HFFc6 (cell line): ENCODE data around the gene PPID. TPM values are rescaled to one million over a fixed set of nuclear protein-coding genes. Genes with fewer than 3 reads are reported as not detected.
"Not testable (repeated sequence)": the region's sequence is repeated elsewhere in the genome, so short reads cannot be mapped to it uniquely, and the experiment has no call there.

ENCODE experiments used
- DNase-seq: peaks from one replicate; pipeline ENCODE4 v3.0.0-alpha.2; 2018
- H3K27ac Mint-ChIP-seq: 2 replicates; pipeline ENCODE4 v1.8.0; 2020; ENCODE audit warnings: mild to moderate bottlenecking, mixed read lengths
- H3K27me3 Mint-ChIP-seq: 2 replicates; pipeline ENCODE4 v1.8.0; 2021; ENCODE audit warnings: mild to moderate bottlenecking, moderate library complexity, mixed read lengths; ENCODE audit not compliant: insufficient read depth
- H3K36me3 Mint-ChIP-seq: 2 replicates; pipeline ENCODE4 v1.8.0; 2021; ENCODE audit warnings: low read depth, mixed read lengths
- H3K4me1 Mint-ChIP-seq: 2 replicates; pipeline ENCODE4 v1.8.0; 2020; ENCODE audit warnings: low read depth, mixed read lengths
- H3K4me3 Mint-ChIP-seq: 2 replicates; pipeline ENCODE4 v1.8.0; 2020; ENCODE audit warnings: mild to moderate bottlenecking, moderate library complexity, mixed read lengths
- H3K9me3 Mint-ChIP-seq: 2 replicates; pipeline ENCODE4 v1.8.0; 2020; ENCODE audit warnings: mild to moderate bottlenecking, mixed read lengths
- total RNA-seq, 6 experiments: library from RNA; stranded (reverse); fragmentation: NEBNext Ultra II Directional; extraction: Animal tissue kit (Norgen Biotek cat#: 25700); gene quantifications; 2 replicates in 1 of 6; 3 replicates in 5 of 6; pipeline ENCODE4 v1.2.3, GENCODE V29; 2021
- TF ChIP-seq, protein P1 (sequence below): fragments of 200-600 bp; sonication (generic); IDR thresholded peaks from 2 replicates; pipeline ENCODE4 v1.5.0; 2021; ENCODE audit warnings: antibody characterized with exemption, mild to moderate bottlenecking

Gene PPID
- total RNA-seq, 6 experiments from 2014 or later: 23.2 to 30.2 (median 23.9) TPM

DNA sequence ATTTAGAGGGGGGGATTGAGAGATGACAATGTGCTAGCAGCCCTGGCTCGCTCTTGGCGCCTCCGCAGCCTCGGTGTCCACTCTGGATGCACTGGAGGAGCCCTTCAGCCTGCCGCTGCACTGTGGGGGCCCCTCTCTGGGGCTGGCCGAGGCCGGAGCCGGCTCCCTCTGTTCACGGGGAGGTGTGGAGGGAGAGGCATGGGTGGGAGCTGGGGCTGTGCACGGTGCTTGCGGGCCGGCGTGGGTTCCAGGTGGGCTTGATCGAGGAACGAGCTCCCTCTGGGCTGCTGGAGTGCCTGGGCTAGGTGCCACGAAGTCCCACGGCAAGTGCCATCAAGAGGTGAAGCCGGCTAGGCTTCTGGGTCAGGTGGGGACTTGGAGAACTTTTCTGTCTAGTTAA is 58.4 kb downstream of the PPID start:
- Mint-ChIP-seq H3K36me3 (peaks cover 17% of the 10 kb centered on the region), H3K4me3 (no peak overlapping the region), H3K4me1 (peaks cover 6% of the 10 kb centered on the region), H3K27me3 (peaks cover 5% of the 10 kb centered on the region), H3K27ac (no peak overlapping the region), H3K9me3 (no peaks in the 10 kb centered on the region)
- TF ChIP-seq, protein P1, sequence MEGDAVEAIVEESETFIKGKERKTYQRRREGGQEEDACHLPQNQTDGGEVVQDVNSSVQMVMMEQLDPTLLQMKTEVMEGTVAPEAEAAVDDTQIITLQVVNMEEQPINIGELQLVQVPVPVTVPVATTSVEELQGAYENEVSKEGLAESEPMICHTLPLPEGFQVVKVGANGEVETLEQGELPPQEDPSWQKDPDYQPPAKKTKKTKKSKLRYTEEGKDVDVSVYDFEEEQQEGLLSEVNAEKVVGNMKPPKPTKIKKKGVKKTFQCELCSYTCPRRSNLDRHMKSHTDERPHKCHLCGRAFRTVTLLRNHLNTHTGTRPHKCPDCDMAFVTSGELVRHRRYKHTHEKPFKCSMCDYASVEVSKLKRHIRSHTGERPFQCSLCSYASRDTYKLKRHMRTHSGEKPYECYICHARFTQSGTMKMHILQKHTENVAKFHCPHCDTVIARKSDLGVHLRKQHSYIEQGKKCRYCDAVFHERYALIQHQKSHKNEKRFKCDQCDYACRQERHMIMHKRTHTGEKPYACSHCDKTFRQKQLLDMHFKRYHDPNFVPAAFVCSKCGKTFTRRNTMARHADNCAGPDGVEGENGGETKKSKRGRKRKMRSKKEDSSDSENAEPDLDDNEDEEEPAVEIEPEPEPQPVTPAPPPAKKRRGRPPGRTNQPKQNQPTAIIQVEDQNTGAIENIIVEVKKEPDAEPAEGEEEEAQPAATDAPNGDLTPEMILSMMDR: no peak
- no peak for DNase-seq

DNA sequence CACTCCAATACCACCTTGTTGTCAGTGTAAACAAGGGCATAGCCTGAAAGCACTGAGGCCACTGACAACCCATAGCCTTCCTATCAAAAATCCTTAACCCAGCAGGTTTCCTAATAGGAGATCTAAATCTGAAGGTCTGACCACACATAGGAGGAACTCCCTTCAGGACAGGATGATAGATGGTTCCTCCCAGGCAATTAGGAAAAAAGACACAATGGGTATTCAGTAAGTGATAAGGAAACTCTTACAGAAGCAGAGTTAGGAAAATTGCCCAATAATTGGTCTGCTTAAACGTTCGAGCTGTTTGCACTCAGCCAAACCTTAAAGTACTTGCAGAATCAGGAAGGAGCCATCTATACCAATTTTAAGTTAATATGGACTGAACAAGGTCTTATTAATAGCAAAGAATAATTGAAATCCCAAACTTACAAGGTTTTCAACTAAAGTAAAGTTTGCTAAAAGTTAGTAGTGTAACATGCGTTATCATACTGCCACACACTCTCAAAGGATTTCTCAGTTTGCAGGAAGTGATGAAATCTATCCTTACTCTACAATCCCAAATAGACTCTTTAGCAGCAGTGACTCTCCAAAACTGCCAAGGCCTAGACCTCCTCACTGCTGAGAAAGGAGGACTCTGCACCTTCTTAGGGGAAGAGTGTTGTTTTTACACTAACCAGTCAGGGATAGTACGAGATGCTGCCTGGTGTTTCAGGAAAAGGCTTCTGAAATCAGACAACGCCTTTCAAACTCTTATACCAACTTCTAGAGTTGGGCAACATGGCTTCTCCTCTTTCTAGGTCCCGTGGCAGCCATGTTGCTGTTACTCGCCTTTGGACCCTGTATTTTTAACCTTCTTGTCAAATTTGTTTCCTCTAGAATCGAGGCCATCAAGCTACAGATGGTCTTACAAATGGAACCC is 59.2 kb downstream of the PPID start:
- H3K9me3 Mint-ChIP-seq, H3K27me3 Mint-ChIP-seq, H3K4me1 Mint-ChIP-seq, H3K4me3 Mint-ChIP-seq, H3K27ac Mint-ChIP-seq, DNase-seq: not testable (repeated sequence)
- peaks cover 17% of the 10 kb centered on the region for H3K36me3 Mint-ChIP-seq

DNA sequence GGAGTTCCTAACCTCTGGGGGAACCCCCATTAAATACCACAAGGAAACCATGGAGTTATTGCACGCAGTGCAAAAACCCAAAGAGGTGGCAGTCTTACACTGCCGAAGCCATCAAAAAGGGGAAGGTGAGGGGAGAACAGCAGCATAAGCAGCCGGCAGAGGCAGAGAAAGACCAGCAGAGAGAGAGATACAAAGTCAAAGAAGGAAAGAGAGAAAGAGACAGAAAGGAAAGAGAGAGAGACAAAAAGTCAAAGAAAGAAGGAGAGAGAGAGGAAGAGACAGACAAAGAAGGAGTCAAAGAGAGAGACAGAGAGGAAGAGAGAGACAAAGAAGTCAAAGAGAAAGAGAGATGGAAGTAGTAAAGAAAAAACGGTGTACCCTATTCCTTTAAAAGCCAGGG is 59.9 kb downstream of the PPID start:
- Mint-ChIP-seq H3K36me3 (peaks cover 14% of the 10 kb centered on the region), H3K27me3 (peaks cover 15% of the 10 kb centered on the region)
- not testable (repeated sequence) for H3K9me3 Mint-ChIP-seq, H3K27ac Mint-ChIP-seq, H3K4me3 Mint-ChIP-seq, DNase-seq, H3K4me1 Mint-ChIP-seq

Other genes with a start within 250 kb of the PPID start
- gene RXFP1, start 201.5 kb downstream of the PPID start, total RNA-seq: not detected
- gene C4orf46, start 51.5 kb downstream of the PPID start, total RNA-seq: 10 to 100 TPM in 5 of 6 experiments, 1 to 10 TPM in 1; 8.0 to 13.8 (median 11.8) TPM
- 10 to 100 TPM; 18.3 to 23.3 (median 21.8) TPM for gene ETFDH, start 51.1 kb downstream of the PPID start, total RNA-seq
- 10 to 100 TPM; 14.1 to 22.2 (median 18.2) TPM for gene FNIP2, start 45.6 kb upstream of the PPID start, total RNA-seq